Dermis blood vessel endothelial cell (primary cell): ENCODE measurements around the gene SPX. TPM values are rescaled to one million over a fixed set of nuclear protein-coding genes. Genes with fewer than 3 reads are reported as not detected.

Experiments
- total RNA-seq: library from RNA; depleted of rRNA; stranded (reverse); fragments of >200 nt; gene quantifications from 2 replicates; pipeline ENCODE4 v1.2.3, GENCODE V29; 2014

Gene SPX
- total RNA-seq, 1 donor from 2014 or later: 0.51 TPM

Other genes starting within 250 kb of the SPX start
- gene SLCO1A2, start 191.4 kb upstream of the SPX start, total RNA-seq: 0.17 TPM in 1 of 2 replicates, not detected in the other
- gene IAPP, start 153.4 kb upstream of the SPX start, total RNA-seq: not detected in 2 replicates
- 7.0 and 15.0 TPM in 2 replicates for gene PYROXD1, start 88.6 kb upstream of the SPX start, total RNA-seq
- 130 and 164 TPM in 2 replicates for gene RECQL, start 24.7 kb upstream of the SPX start, total RNA-seq
- 25.1 and 27.9 TPM in 2 replicates for gene GOLT1B, start 24.5 kb upstream of the SPX start, total RNA-seq
- not detected in 2 replicates for gene GYS2, start 78.6 kb downstream of the SPX start, total RNA-seq
- 438 and 588 TPM in 2 replicates for gene LDHB, start 131.5 kb downstream of the SPX start, total RNA-seq
- 0.14 and 0.17 TPM in 2 replicates for gene KCNJ8, start 248.4 kb downstream of the SPX start, total RNA-seq